HepG2 (cell line): Measurements from ENCODE around the gene ZER1. TPM values are rescaled to one million over a fixed set of nuclear protein-coding genes. Genes with fewer than 3 reads are reported as not detected.

Source experiments
- EP300 ChIP-seq, 3 experiments: sonication (generic) in 1 of 3; formaldehyde crosslinking in 1 of 3; IDR thresholded peaks; 2 replicates each; pipeline versions ENCODE4 v1.5.1 to v1.6.1; 2011 to 2020; ENCODE audit warnings: low read depth in 2 of 3, low read length in 2 of 3, borderline replicate concordance in 1 of 3, improper control_type of control experiment in 1 of 3, mild to moderate bottlenecking in 1 of 3, missing genetic modification reagents in 1 of 3, moderate library complexity in 1 of 3
- HIVEP1 ChIP-seq: sonication (generic); formaldehyde crosslinking; IDR thresholded peaks from 2 replicates; pipeline ENCODE4 v1.4.0; 2020; ENCODE audit warnings: mild to moderate bottlenecking, missing genetic modification reagents
- HOXA3 ChIP-seq: sonication (generic); formaldehyde crosslinking; IDR thresholded peaks from 2 replicates; pipeline ENCODE4 v1.5.0; 2020; ENCODE audit warnings: missing genetic modification reagents
- MLLT10 ChIP-seq: sonication (generic); formaldehyde crosslinking; IDR thresholded peaks from 2 replicates; pipeline ENCODE4 v1.4.0; 2020; ENCODE audit warnings: missing genetic modification reagents
- NFE2L2 ChIP-seq: fragments of 150-350 bp; IDR thresholded peaks from 2 replicates; pipeline ENCODE4 v1.6.1; 2014; ENCODE audit warnings: low read length
- NFRKB ChIP-seq: fragments of 450-650 bp; IDR thresholded peaks from 2 replicates; pipeline ENCODE4 v1.6.1; 2017
- SNAPC4 ChIP-seq: sonication (generic); formaldehyde crosslinking; IDR thresholded peaks from 2 replicates; pipeline ENCODE4 v1.4.0; 2020; ENCODE audit warnings: mild to moderate bottlenecking, missing genetic modification reagents
- SOX6 ChIP-seq, 2 experiments: fragments of 450-650 bp in 1 of 2; sonication (generic) in 1 of 2; formaldehyde crosslinking in 1 of 2; IDR thresholded peaks; 2 replicates each; pipeline versions ENCODE4 v1.4.0 to v1.6.1; 2017 to 2020; ENCODE audit warnings: antibody characterized with exemption in 1 of 2, mild to moderate bottlenecking in 1 of 2, missing genetic modification reagents in 1 of 2
- TFDP1 ChIP-seq: IDR thresholded peaks from 2 replicates; pipeline ENCODE4 v1.6.1; 2016; ENCODE audit warnings: missing compliant biosample characterization, missing genetic modification reagents, borderline replicate concordance
- TOPORS ChIP-seq: sonication (generic); formaldehyde crosslinking; IDR thresholded peaks from 2 replicates; pipeline ENCODE4 v1.8.0; 2023; ENCODE audit warnings: mild to moderate bottlenecking, missing genetic modification reagents
- TP53 ChIP-seq: sonication (generic); formaldehyde crosslinking; conservative IDR thresholded peaks from 2 replicates; pipeline ENCODE4 v1.4.0; 2020; ENCODE audit warnings: missing genetic modification reagents
- ZMYM2 ChIP-seq: sonication (generic); formaldehyde crosslinking; IDR thresholded peaks from 2 replicates; pipeline ENCODE4 v1.8.0; 2022; ENCODE audit warnings: mild to moderate bottlenecking, missing genetic modification reagents
- ZNF350 ChIP-seq: sonication (generic); formaldehyde crosslinking; IDR thresholded peaks from 2 replicates; pipeline ENCODE4 v1.4.0; 2020; ENCODE audit warnings: mild to moderate bottlenecking, low read depth, missing genetic modification reagents, borderline replicate concordance
- ZNF441 ChIP-seq: sonication (generic); formaldehyde crosslinking; IDR thresholded peaks from 2 replicates; pipeline ENCODE4 v1.7.0; 2021; ENCODE audit warnings: missing genetic modification reagents, borderline replicate concordance
- ZNF446 ChIP-seq: sonication (generic); formaldehyde crosslinking; IDR thresholded peaks from 2 replicates; pipeline ENCODE4 v1.5.0; 2020; ENCODE audit warnings: mild to moderate bottlenecking, missing genetic modification reagents
- ZNF468 ChIP-seq: sonication (generic); formaldehyde crosslinking; IDR thresholded peaks from 2 replicates; pipeline ENCODE4 v1.8.0; 2022; ENCODE audit warnings: mild to moderate bottlenecking, moderate library complexity, missing genetic modification reagents
- ZNF552 ChIP-seq: sonication (generic); formaldehyde crosslinking; IDR thresholded peaks from 2 replicates; pipeline ENCODE4 v1.9.0; 2022; ENCODE audit warnings: missing genetic modification reagents, mild to moderate bottlenecking, borderline replicate concordance
- ZNF577 ChIP-seq: sonication (generic); formaldehyde crosslinking; IDR thresholded peaks from 2 replicates; pipeline ENCODE4 v1.4.0; 2020; ENCODE audit warnings: mild to moderate bottlenecking, low read depth, missing genetic modification reagents, borderline replicate concordance
- ZSCAN30 ChIP-seq: sonication (generic); formaldehyde crosslinking; IDR thresholded peaks from 2 replicates; pipeline ENCODE4 v1.5.0; 2020; ENCODE audit warnings: mild to moderate bottlenecking, missing genetic modification reagents
- polyA plus RNA-seq, 8 experiments: library from polyadenylated mRNA; depleted of rRNA in 3 of 8; stranded (reverse) in 7 of 8; unstranded in 1 of 8; fragments of >200 nt; fragmentation: Illumina TruSeq in 4 of 8; extraction: Trizol in 4 of 8; gene quantifications; 2 replicates each; pipeline versions ENCODE4 v1.2.1 to v1.2.3, GENCODE V29; 2011 to 2016; ENCODE audit warnings: low read depth in 4 of 8, missing spikeins in 1 of 8, mixed read lengths in 1 of 8; ENCODE audit not compliant: insufficient read depth in 1 of 8
- total RNA-seq, 5 experiments: library from RNA; depleted of rRNA; stranded (reverse); fragments of >200 nt; fragmentation: Illumina TruSeq; extraction: Trizol; gene quantifications; 2 replicates each; pipeline ENCODE4 v1.2.3, GENCODE V29; 2016; ENCODE audit warnings: low read depth in 1 of 5
- TF ChIP-seq, protein P1 (sequence below): sonication (generic); formaldehyde crosslinking; IDR thresholded peaks from 2 replicates; pipeline ENCODE4 v1.8.1; 2023; ENCODE audit warnings: mild to moderate bottlenecking, missing genetic modification reagents, borderline replicate concordance

The ZER1 gene
- total and polyA plus RNA-seq, 2 of the 13 experiments (the other 11 are each of a cell fraction or from before 2014, with no cell fraction given), result 7.7 to 40.0 TPM

- TF ChIP-seq ZNF577 (CRISPR knock-in tag) (no peak), ZNF446 (no peak; the same call in 1 of the 2 replicates), ZNF350 (CRISPR knock-in tag) (peak; percentile 94), ZSCAN30 (peak; percentile 94), SOX6 (IDR thresholded peaks at IDR 0.05) (no peak), SOX6 (CRISPR knock-in tag; IDR thresholded peaks at IDR 0.05) (peak; percentile 72), TOPORS (CRISPR knock-in tag) (peak; percentile 90; the same call in 1 of the 2 replicates), ZNF552 (peak; percentile 97), MLLT10 (CRISPR knock-in tag) (no peak), TP53 (CRISPR knock-in tag) (no peak), HIVEP1 (CRISPR knock-in tag) (peak; percentile 95), NFRKB (no peak), ZMYM2 (CRISPR knock-in tag) (no peak), NFE2L2 (no peak), ZNF468 (CRISPR knock-in tag) (peak; percentile 86; the same call in 1 of the 2 replicates), SNAPC4 (peak; percentile 62; the same call in 1 of the 2 replicates), EP300 (IDR thresholded peaks at IDR 0.05; ENCODE audit: low read depth in 2 of 2, low read length in 2 of 2) (0 out of 4 replicates have a peak, but pooled peaks of 1 of the 2 experiments have one; percentile 15), EP300 (CRISPR knock-in tag; IDR thresholded peaks at IDR 0.05; ENCODE audit: borderline replicate concordance) (peak; percentile 68; the same call in 1 of the 2 replicates), TFDP1 (CRISPR knock-in tag) (peak; percentile 97), HOXA3 (CRISPR knock-in tag) (peak; percentile 97), ZNF441 (CRISPR knock-in tag) (peak; percentile 73; the same call in 1 of the 2 replicates)
- TF ChIP-seq, protein P1, sequence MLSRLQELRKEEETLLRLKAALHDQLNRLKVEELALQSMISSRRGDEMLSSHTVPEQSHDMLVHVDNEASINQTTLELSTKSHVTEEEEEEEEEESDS, result peak; percentile 84; the same call in 1 of the 2 replicates
These were observed 15.2 kb upstream of the ZER1 start, which contains the start of gene TBC1D13 (continued) for GRCh38 chr9:128786681-128787601.
